ENCODE measurements around the gene PC.

- TF ChIP-seq POLR2A (IDR thresholded peaks at IDR 0.05) (no peak), CTCF (IDR thresholded peaks at IDR 0.05) (no peak)
Measured at GRCh38 chr11:66999555-66999954, 41.4 kb upstream of the PC start.

Data from ovary (tissue), 3 donors.